Suprapubic skin (tissue), 3 donors: Measurements from ENCODE around the gene APPL1.

ENCODE experiments used
- CTCF ChIP-seq, 2 donors: fragments of 200-600 bp in 1 of 2; fragments of 450-650 bp in 1 of 2; sonication (generic) in 1 of 2; IDR thresholded peaks; one replicate each; pipeline ENCODE4 v1.5.1; 2016 to 2019; ENCODE audit warnings: antibody characterized with exemption in 2 of 2, mild to moderate bottlenecking in 1 of 2, moderate library complexity in 1 of 2
- POLR2AphosphoS5 ChIP-seq, 3 donors: sonication (generic); formaldehyde crosslinking; IDR thresholded peaks; one replicate each; pipeline ENCODE4 v1.6.1; 2017; ENCODE audit warnings: antibody characterized with exemption in 3 of 3

- no peak for TF ChIP-seq POLR2AphosphoS5 (IDR thresholded peaks at IDR 0.05)
- TF ChIP-seq CTCF (IDR thresholded peaks at IDR 0.05): no peak
Measured at GRCh38 chr3:57292159-57292896, 64.8 kb downstream of the APPL1 start, which contains the start of gene ASB14.
